HG02973 (cell line): Measurements from ENCODE around the gene MEX3D.
"Not testable (repeated sequence)": the region's sequence is repeated elsewhere in the genome, so short reads cannot be mapped to it uniquely, and the experiment has no call there.

ENCODE experiments used
- ATAC-seq: cut with Tn5 transposase; IDR thresholded peaks from one replicate; pipeline ENCODE4 v1.9.1; 2021; ENCODE audit warnings: moderate library complexity; ENCODE audit not compliant: unreplicated experiment

Gene MEX3D

GRCh38 chr19:1540365-1540925, 27.7 kb downstream of the MEX3D start:
- ATAC-seq: no peak

- not testable (repeated sequence) for ATAC-seq
These were observed 28.4 kb downstream of the MEX3D start for GRCh38 chr19:1539749-1540148.

- ATAC-seq: no peak
These were observed 29.1 kb downstream of the MEX3D start for GRCh38 chr19:1538978-1539377.

GRCh38 chr19:1535699-1536098, 32.4 kb downstream of the MEX3D start:
- not testable (repeated sequence) for ATAC-seq

GRCh38 chr19:1534972-1535371, 33.2 kb downstream of the MEX3D start:
- no peak for ATAC-seq

GRCh38 chr19:1533510-1534150, 34.5 kb downstream of the MEX3D start:
- no peak for ATAC-seq

- no peak for ATAC-seq
These were observed 36.1 kb downstream of the MEX3D start for GRCh38 chr19:1532003-1532402.

GRCh38 chr19:1531587-1531986, 36.5 kb downstream of the MEX3D start:
- no peak for ATAC-seq

- ATAC-seq: not testable (repeated sequence)
These were observed 37.3 kb downstream of the MEX3D start for GRCh38 chr19:1530856-1531255.

GRCh38 chr19:1529430-1529816, 38.7 kb downstream of the MEX3D start:
- ATAC-seq: no peak

GRCh38 chr19:1528596-1529429, 39.3 kb downstream of the MEX3D start:
- no peak for ATAC-seq

GRCh38 chr19:1527650-1528309, 40.3 kb downstream of the MEX3D start:
- no peak for ATAC-seq

GRCh38 chr19:1526979-1527649, 41.0 kb downstream of the MEX3D start:
- no peak for ATAC-seq

- ATAC-seq: no peak
These were observed 41.9 kb downstream of the MEX3D start for GRCh38 chr19:1526066-1526778.

GRCh38 chr19:1525343-1525742, 42.8 kb downstream of the MEX3D start:
- ATAC-seq: no peak

- no peak for ATAC-seq
These were observed 43.2 kb downstream of the MEX3D start for GRCh38 chr19:1524972-1525325.

GRCh38 chr19:1524287-1524971, 43.7 kb downstream of the MEX3D start:
- ATAC-seq: no peak

GRCh38 chr19:1523412-1524286, 44.5 kb downstream of the MEX3D start, which contains the start of gene PLK5:
Gene PLK5, plus strand, starts transcription at chr19:1524077. Its CDS starts 2,920 bp downstream, at chr19:1526997.
- ATAC-seq: no peak

- no peak for ATAC-seq
These were observed 45.3 kb downstream of the MEX3D start for GRCh38 chr19:1522838-1523237.
